Peyer's patch (tissue), 4 donors: ENCODE data around the gene CELSR3. TPM values are rescaled to one million over a fixed set of nuclear protein-coding genes. Genes with fewer than 3 reads are reported as not detected.
A peak's percentile ranks its signal among the peaks of the same experiment; 100 is the strongest.

Experiments used
- DNase-seq, 3 donors: peaks; one replicate each; pipeline ENCODE4 v3.0.0-alpha.2; 2017 to 2019
- H3K27ac ChIP-seq, 4 donors: fragments of 200-600 bp; sonication (generic); one replicate each; pipeline ENCODE4 v1.5.1; 2016 to 2019
- H3K27me3 ChIP-seq, 2 donors: fragments of 200-600 bp; sonication (generic); one replicate each; pipeline ENCODE4 v1.5.1; 2019
- H3K36me3 ChIP-seq, 3 donors: fragments of 200-600 bp; sonication (generic); one replicate each; pipeline ENCODE4 v1.5.1; 2016 to 2019
- H3K4me1 ChIP-seq, 4 donors: fragments of 200-600 bp; sonication (generic); one replicate each; pipeline ENCODE4 v1.5.1; 2016 to 2019
- H3K4me3 ChIP-seq, 4 donors: fragments of 200-600 bp; sonication (generic); 1 replicate in 3 of 4; 2 replicates in 1 of 4; pipeline ENCODE4 v1.5.1; 2016 to 2019; ENCODE audit warnings: mild to moderate bottlenecking in 1 of 4
- H3K9me3 ChIP-seq, 4 donors: fragments of 200-600 bp; sonication (generic); one replicate each; pipeline ENCODE4 v1.5.1; 2016 to 2019; ENCODE audit warnings: mild to moderate bottlenecking in 1 of 4
- POLR2A ChIP-seq, 2 donors: fragments of 450-650 bp; IDR thresholded peaks; one replicate each; pipeline ENCODE4 v1.5.1; 2017; ENCODE audit warnings: antibody characterized with exemption in 2 of 2, mild to moderate bottlenecking in 2 of 2, moderate library complexity in 2 of 2
- total RNA-seq, 4 donors: library from RNA; depleted of rRNA; stranded (reverse); fragments of >200 nt; gene quantifications; one replicate each; pipeline ENCODE4 v1.1.0, GENCODE V29; 2016
- TF ChIP-seq, protein P1 (sequence below), 6 experiments: fragments of 450-650 bp in 4 of 6; fragments of 200-600 bp in 2 of 6; sonication (generic) in 1 of 6; IDR thresholded peaks; one replicate each; pipeline ENCODE4 v1.5.1; 2017 to 2019; ENCODE audit warnings: antibody characterized with exemption in 6 of 6, mild to moderate bottlenecking in 3 of 6, moderate library complexity in 1 of 6

CELSR3 gene
- total RNA-seq, 4 donors from 2014 or later = 2.3 to 5.0 (median 2.9) TPM

DNA sequence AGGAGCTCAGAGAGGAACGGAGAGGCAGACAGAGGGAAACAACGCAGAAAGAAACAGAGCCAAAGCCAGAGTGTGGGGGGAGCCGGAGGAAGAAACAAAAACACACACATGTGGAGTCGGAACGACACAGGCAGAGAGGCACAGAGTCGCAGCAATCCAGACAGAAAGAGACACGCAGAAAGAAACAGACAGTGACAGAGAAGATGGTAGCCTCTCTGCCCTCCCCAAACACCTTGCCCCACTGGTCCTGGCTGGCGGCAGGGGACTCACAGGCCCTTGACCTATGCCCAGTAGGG is 21.3 kb upstream of the CELSR3 start:
- H3K36me3 ChIP-seq = peaks cover 0 to 56% (median 0%) of the 10 kb centered on the region in 3 donors
- H3K27ac ChIP-seq = peak overlapping the region in 1 of 4 donors; percentile 25
- peak overlapping the region in 2 of 4 donors; percentile 97 to 100 for H3K4me3 ChIP-seq

DNA sequence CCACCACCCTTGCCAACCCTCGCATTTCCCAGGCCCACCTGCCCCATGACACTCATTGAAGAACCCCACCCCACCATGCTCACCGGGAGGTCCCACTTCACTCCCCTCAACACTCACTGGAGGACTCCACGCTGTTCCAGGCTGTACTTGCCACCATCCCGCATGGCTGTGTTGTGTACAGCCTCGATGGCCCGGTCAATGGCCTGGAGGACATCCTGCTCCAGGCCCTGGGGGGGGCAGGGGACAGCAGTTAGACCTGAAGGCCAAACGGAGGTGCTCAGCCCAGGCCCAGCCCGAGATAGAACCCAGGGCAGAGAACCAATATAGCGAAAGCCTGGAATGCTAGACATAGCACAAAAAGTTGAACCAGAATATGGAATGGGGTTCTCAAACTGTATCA is 20.1 kb upstream of the CELSR3 start:
- Histone ChIP-seq H3K27ac (no peak overlapping the region), H3K4me3 (no peak overlapping the region), H3K4me1 (peaks cover 3 to 31% (median 6%) of the 10 kb centered on the region in 4 donors), H3K27me3 (no peaks in the 10 kb centered on the region), H3K9me3 (no peaks in the 10 kb centered on the region), H3K36me3 (peaks cover 0 to 53% (median 0%) of the 10 kb centered on the region in 3 donors)
- no peak for DNase-seq
- TF ChIP-seq, protein P1, sequence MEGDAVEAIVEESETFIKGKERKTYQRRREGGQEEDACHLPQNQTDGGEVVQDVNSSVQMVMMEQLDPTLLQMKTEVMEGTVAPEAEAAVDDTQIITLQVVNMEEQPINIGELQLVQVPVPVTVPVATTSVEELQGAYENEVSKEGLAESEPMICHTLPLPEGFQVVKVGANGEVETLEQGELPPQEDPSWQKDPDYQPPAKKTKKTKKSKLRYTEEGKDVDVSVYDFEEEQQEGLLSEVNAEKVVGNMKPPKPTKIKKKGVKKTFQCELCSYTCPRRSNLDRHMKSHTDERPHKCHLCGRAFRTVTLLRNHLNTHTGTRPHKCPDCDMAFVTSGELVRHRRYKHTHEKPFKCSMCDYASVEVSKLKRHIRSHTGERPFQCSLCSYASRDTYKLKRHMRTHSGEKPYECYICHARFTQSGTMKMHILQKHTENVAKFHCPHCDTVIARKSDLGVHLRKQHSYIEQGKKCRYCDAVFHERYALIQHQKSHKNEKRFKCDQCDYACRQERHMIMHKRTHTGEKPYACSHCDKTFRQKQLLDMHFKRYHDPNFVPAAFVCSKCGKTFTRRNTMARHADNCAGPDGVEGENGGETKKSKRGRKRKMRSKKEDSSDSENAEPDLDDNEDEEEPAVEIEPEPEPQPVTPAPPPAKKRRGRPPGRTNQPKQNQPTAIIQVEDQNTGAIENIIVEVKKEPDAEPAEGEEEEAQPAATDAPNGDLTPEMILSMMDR (IDR thresholded peaks at IDR 0.05) = no peak
- no peak for TF ChIP-seq POLR2A (IDR thresholded peaks at IDR 0.05)

More for the DNA sequence above, 21.3 kb upstream of the CELSR3 start:
- H3K4me1 ChIP-seq = peaks cover 3 to 31% (median 6%) of the 10 kb centered on the region in 4 donors
- no peaks in the 10 kb centered on the region for H3K9me3 ChIP-seq
- DNase-seq = no peak
- H3K27me3 ChIP-seq = no peaks in the 10 kb centered on the region
- TF ChIP-seq, protein P1 (IDR thresholded peaks at IDR 0.05) = no peak
- no peak for TF ChIP-seq POLR2A (IDR thresholded peaks at IDR 0.05)

DNA sequence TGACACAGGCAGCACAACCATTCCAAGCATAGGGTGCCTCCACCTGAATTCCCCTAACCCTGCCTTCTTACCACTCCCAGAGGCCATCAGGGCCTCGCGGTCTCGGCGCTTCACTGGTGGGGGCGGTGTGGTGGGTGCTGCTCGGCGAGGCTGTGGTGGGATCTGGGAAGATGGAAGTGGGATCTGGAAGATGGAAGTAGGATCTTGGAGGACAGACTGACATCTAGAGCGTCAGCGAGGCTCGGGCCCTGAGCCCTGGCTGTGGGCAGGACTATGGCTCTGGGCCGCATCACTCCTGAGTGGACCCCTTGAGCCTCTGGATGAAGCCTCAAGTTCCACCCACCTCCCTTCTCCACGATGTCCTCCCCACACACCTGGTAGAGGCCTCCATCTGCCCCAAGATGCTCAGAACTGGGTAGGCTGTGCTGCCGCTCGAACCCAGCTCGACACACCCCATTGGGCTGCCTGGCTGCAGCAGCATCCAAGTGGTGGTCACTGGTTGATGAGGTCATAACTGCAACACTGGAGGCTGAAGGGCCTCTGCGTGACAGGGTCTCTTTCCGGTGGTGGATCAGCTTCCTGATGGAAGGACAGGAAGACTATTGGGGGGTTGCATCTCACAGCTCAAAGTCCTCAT is 19.4 kb upstream of the CELSR3 start:
- no peak for DNase-seq
- Histone ChIP-seq H3K27ac (no peak overlapping the region), H3K27me3 (no peaks in the 10 kb centered on the region), H3K36me3 (peaks cover 0 to 50% (median 0%) of the 10 kb centered on the region in 3 donors), H3K4me3 (no peak overlapping the region), H3K4me1 (peaks cover 3 to 31% (median 6%) of the 10 kb centered on the region in 4 donors), H3K9me3 (no peaks in the 10 kb centered on the region)
- TF ChIP-seq, protein P1 (IDR thresholded peaks at IDR 0.05) = no peak
- no peak for TF ChIP-seq POLR2A (IDR thresholded peaks at IDR 0.05)

DNA sequence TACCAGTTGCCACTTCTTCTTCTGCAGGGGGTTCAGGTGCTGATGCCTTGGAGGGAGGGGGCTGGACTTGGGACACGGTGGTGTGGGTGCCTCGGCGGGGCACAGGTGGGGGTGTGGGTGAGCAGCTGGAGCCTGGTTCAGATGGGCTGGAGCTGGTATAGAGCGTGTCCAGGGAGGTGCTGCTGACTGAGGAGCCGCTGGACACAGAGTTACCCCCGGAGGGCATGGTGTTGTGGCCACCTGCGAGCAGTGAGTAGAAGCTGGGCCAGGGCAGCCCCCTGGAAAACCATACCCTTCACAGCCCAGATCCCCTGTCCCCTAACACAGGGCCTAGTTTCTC is 18.8 kb upstream of the CELSR3 start:
- Histone ChIP-seq H3K9me3 (no peaks in the 10 kb centered on the region), H3K4me1 (peaks cover 3 to 27% (median 6%) of the 10 kb centered on the region in 4 donors), H3K4me3 (no peak overlapping the region), H3K27me3 (no peaks in the 10 kb centered on the region), H3K27ac (no peak overlapping the region), H3K36me3 (peaks cover 0 to 49% (median 0%) of the 10 kb centered on the region in 3 donors)
- DNase-seq = no peak
- TF ChIP-seq, protein P1 (IDR thresholded peaks at IDR 0.05) = no peak
- no peak for TF ChIP-seq POLR2A (IDR thresholded peaks at IDR 0.05)

DNA sequence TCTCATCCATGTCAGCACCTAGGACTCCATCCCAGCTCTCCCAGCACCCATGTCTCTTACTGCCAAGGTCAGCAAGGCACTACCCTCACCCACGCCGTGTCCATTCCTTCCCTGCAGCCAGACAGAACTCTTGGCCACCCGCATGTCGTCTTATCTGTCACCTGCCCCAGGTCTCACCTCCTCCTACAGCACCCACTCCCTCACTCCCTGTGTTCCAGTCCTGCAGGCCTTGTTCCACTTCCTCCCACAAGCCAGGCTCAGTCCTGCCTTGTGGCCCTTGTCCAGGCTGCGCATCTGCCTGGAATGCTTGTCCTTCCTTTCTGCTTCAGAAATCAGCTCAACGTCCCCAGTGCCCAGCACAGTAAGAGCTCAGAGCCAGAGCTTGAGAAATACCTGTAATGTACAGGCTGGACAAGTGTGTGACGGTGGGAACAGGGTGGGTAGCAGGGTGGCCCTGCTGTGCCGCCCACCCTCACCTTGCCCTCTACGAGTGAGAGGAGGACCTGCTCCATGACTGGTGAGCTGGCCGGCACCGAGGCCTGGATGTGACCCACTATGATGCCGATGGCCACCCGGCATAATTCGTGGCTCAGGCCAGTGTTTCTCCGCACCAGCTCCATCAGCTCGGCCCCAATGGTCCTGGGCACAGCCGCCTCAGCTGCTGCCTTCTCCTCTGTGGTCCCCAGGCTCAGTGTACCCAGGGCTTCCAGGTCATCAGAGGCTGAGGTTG is 18.3 kb upstream of the CELSR3 start:
- Histone ChIP-seq H3K36me3 (peaks cover 0 to 51% (median 0%) of the 10 kb centered on the region in 3 donors), H3K4me3 (no peak overlapping the region), H3K9me3 (no peaks in the 10 kb centered on the region), H3K27ac (no peak overlapping the region), H3K4me1 (peaks cover 0 to 22% (median 6%) of the 10 kb centered on the region in 4 donors), H3K27me3 (no peaks in the 10 kb centered on the region)
- TF ChIP-seq, protein P1 (IDR thresholded peaks at IDR 0.05) = no peak
- TF ChIP-seq POLR2A (IDR thresholded peaks at IDR 0.05) = no peak
- no peak for DNase-seq
